ENCODE results near the gene SNRNP25.

DNA sequence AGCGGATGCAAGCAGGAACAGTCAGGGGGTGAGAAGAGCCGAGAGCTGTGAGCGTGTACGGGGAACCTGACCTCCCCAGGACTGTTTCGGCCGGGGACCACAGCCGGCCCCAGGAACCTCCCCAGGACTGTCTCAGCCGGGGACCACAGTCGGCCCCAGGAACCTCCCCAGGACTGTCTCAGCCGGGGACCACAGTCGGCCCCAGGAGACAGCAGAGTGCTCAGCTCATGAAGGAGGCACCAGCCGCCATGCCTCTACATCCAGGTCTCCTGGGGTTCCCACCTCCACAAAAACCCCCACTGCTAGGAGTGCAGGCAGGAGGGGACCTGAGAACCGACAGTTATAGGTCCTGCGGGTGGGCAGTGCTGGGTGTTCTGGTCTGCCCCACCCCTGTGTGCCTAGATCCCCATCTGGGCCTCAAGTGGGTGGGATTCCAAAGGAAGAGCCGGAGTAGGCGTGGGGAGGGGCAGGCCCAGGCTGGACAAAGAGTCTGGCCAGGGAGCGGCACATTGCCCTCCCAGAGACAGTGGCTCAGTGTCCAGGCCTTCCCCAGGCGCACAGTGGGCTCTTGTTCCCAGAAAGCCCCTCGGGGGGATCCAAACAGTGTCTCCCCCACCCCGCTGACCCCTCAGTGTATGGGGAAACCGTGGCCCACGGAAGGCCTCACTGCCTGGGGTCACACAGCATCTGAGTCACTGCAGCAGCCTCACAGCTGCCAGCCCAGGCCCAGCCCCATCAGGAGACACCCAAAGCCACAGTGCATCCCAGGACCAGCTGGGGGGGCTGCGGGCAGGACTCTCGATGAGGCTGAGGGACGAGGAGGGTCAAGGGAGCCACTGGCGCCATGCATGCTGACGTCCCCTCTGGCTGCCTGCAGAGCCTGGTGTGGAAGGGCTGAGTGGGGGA, 14.5 kb downstream of the SNRNP25 start:
- TF ChIP-seq POLR2A (IDR thresholded peaks at IDR 0.05; ENCODE audit: low read depth) = no peak
- TF ChIP-seq, protein P1, sequence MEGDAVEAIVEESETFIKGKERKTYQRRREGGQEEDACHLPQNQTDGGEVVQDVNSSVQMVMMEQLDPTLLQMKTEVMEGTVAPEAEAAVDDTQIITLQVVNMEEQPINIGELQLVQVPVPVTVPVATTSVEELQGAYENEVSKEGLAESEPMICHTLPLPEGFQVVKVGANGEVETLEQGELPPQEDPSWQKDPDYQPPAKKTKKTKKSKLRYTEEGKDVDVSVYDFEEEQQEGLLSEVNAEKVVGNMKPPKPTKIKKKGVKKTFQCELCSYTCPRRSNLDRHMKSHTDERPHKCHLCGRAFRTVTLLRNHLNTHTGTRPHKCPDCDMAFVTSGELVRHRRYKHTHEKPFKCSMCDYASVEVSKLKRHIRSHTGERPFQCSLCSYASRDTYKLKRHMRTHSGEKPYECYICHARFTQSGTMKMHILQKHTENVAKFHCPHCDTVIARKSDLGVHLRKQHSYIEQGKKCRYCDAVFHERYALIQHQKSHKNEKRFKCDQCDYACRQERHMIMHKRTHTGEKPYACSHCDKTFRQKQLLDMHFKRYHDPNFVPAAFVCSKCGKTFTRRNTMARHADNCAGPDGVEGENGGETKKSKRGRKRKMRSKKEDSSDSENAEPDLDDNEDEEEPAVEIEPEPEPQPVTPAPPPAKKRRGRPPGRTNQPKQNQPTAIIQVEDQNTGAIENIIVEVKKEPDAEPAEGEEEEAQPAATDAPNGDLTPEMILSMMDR (IDR thresholded peaks at IDR 0.05) = no peak
- TF ChIP-seq POLR2AphosphoS5 (IDR thresholded peaks at IDR 0.05) = peak in 1 of 2 donors; percentile 5

All from esophagus muscularis mucosa (tissue), 3 donors.